PC-3 (cell line): ENCODE measurements around the gene MYBPH. TPM values are rescaled to one million over a fixed set of nuclear protein-coding genes. Genes with fewer than 3 reads are reported as not detected.

Experiments
- ATAC-seq: fragments of 200-7000 bp; cut with Tn5 transposase; 2 replicates; pipeline ENCODE4 v1.9.1; 2020; ENCODE audit warnings: mild to moderate bottlenecking, moderate library complexity
- BruUV-seq: library from RNA; stranded (reverse); fragments of 400-500 nt; replicated peaks from 2 replicates; lab custom pipeline; 2021; lab: Mats Ljungman, UMichigan
- CTCF ChIA-PET: fragments of 300-600 bp; sonication (Branson Sonifier 250); formaldehyde crosslinking; loops from one replicate; lab custom pipeline; 2022; ENCODE audit warnings: antibody characterized with exemption; lab: Charles Lee
- POLR2A ChIA-PET: fragments of 300-600 bp; sonication (Branson Sonifier 250); formaldehyde crosslinking; loops from one replicate; lab custom pipeline; 2022; ENCODE audit warnings: antibody characterized with exemption; ENCODE audit not compliant: unreplicated experiment; lab: Charles Lee
- DNase-seq: peaks from one replicate; pipeline ENCODE4 v3.0.0-alpha.2; 2015
- H2AFZ ChIP-seq: fragments of 300-600 bp; sonication (generic); 2 replicates; pipeline ENCODE4 v1.6.0; 2016; ENCODE audit warnings: antibody characterized with exemption, low read length
- H3F3A ChIP-seq: fragments of 300-600 bp; sonication (generic); one replicate; pipeline ENCODE4 v1.6.0; 2017; ENCODE audit warnings: antibody characterized with exemption, low read length, control low read depth, mild to moderate bottlenecking; ENCODE audit not compliant: unreplicated experiment
- H3K27ac ChIP-seq: fragments of 300-600 bp; sonication (generic); 2 replicates; pipeline ENCODE4 v1.5.1; 2016; ENCODE audit warnings: mild to moderate bottlenecking, low read length
- H3K27me3 ChIP-seq: fragments of 300-600 bp; sonication (generic); 2 replicates; pipeline ENCODE4 v1.6.1; 2016; ENCODE audit warnings: low read length, mixed read lengths
- H3K36me3 ChIP-seq: fragments of 300-600 bp; sonication (generic); 2 replicates; pipeline ENCODE4 v1.6.1; 2016; ENCODE audit warnings: low read depth, mixed run types, low read length, mixed read lengths
- H3K4me1 ChIP-seq: fragments of 300-600 bp; sonication (generic); 2 replicates; pipeline ENCODE4 v1.5.1; 2016; ENCODE audit warnings: low read length; ENCODE audit not compliant: insufficient read depth
- H3K4me2 ChIP-seq: fragments of 300-600 bp; sonication (generic); 2 replicates; pipeline ENCODE4 v1.6.0; 2016; ENCODE audit warnings: low read length
- H3K4me3 ChIP-seq: fragments of 300-600 bp; sonication (generic); 2 replicates; pipeline ENCODE4 v1.5.1; 2016; ENCODE audit warnings: mild to moderate bottlenecking, low read length, mixed read lengths
- H3K79me2 ChIP-seq: fragments of 300-600 bp; sonication (generic); 2 replicates; pipeline ENCODE4 v1.6.1; 2017; ENCODE audit warnings: low read length, mixed read lengths
- H3K9ac ChIP-seq: fragments of 300-600 bp; sonication (generic); 2 replicates; pipeline ENCODE4 v1.6.0; 2016; ENCODE audit warnings: mild to moderate bottlenecking, low read length
- H3K9me2 ChIP-seq: fragments of 300-600 bp; sonication (generic); replicated peaks from 2 replicates; pipeline ENCODE4 v1.6.1; 2016; ENCODE audit warnings: mixed run types, low read length, mixed read lengths
- H3K9me3 ChIP-seq: fragments of 300-600 bp; sonication (generic); 2 replicates; pipeline ENCODE4 v1.6.1; 2016; ENCODE audit warnings: low read length, mixed read lengths
- H4K20me1 ChIP-seq: fragments of 300-600 bp; sonication (generic); 2 replicates; pipeline ENCODE4 v1.6.1; 2016; ENCODE audit warnings: low read length, mixed read lengths
- CTCF ChIP-seq: fragments of 300-600 bp; sonication (generic); conservative IDR thresholded peaks from 2 replicates; pipeline ENCODE4 v1.5.1; 2017; ENCODE audit warnings: antibody characterized with exemption, low read depth, mild to moderate bottlenecking, low read length
- EZH2 ChIP-seq: fragments of 300-600 bp; sonication (generic); IDR thresholded peaks from one replicate; pipeline ENCODE4 v1.6.1; 2017; ENCODE audit warnings: antibody characterized with exemption, mild to moderate bottlenecking, low read length; ENCODE audit not compliant: unreplicated experiment
- EZH2phosphoT487 ChIP-seq: fragments of 300-600 bp; sonication (generic); IDR thresholded peaks from 2 replicates; pipeline ENCODE4 v1.6.1; 2018; ENCODE audit warnings: mild to moderate bottlenecking, antibody characterized with exemption, low read length, borderline replicate concordance
- intact Hi-C: fragments of 100-400 bp; cut with micrococcal nuclease; formaldehyde crosslinking; loops from 2 replicates; pipeline ENCODE4 v1.9.0; 2023
- total RNA-seq: library from RNA; depleted of rRNA; stranded (reverse); fragments of >200 nt; gene quantifications from 2 replicates; pipeline ENCODE4 v1.2.3, GENCODE V29; 2014

The MYBPH gene
- total RNA-seq, 1 experiment from 2014 or later: not detected

- Histone ChIP-seq H3K4me3 (no peak overlapping the region), H3K27ac (no peak overlapping the region), H3F3A (no peaks in the 10 kb centered on the region), H3K9me2 (no peaks in the 10 kb centered on the region), H3K36me3 (no peaks in the 10 kb centered on the region), H2AFZ (no peak overlapping the region), H3K27me3 (peaks cover 36% of the 10 kb centered on the region), H4K20me1 (no peaks in the 10 kb centered on the region), H3K79me2 (no peaks in the 10 kb centered on the region), H3K9me3 (no peaks in the 10 kb centered on the region), H3K9ac (no peak overlapping the region), H3K4me1 (no peaks in the 10 kb centered on the region), H3K4me2 (no peak overlapping the region)
- BruUV-seq: no TSS peak
- no peak for ATAC-seq
- POLR2A ChIA-PET: no interaction called here
- no peak for TF ChIP-seq EZH2phosphoT487
- no peak for TF ChIP-seq EZH2
- TF ChIP-seq CTCF: no peak
- intact Hi-C loops: no loop called here
- CTCF ChIA-PET: no interaction called here
- no peak for DNase-seq
Measured at GRCh38 chr1:203165800-203166161, 9.8 kb downstream of the MYBPH start.

GRCh38 chr1:203165101-203165799, 10.4 kb downstream of the MYBPH start:
- no peaks in the 10 kb centered on the region for H3K4me1 ChIP-seq
- no peak for ATAC-seq
- DNase-seq: no peak
- no peak overlapping the region for H3K27ac ChIP-seq
- H3K27me3 ChIP-seq: peaks cover 36% of the 10 kb centered on the region
- no peak overlapping the region for H3K9ac ChIP-seq
- H3K79me2 ChIP-seq: no peaks in the 10 kb centered on the region
- H3K36me3 ChIP-seq: no peaks in the 10 kb centered on the region
- H3K9me3 ChIP-seq: no peaks in the 10 kb centered on the region
- no peak overlapping the region for H2AFZ ChIP-seq
- H3F3A ChIP-seq: no peaks in the 10 kb centered on the region
- ChIA-PET POLR2A (no interaction called here), CTCF (no interaction called here)
- H3K9me2 ChIP-seq: no peaks in the 10 kb centered on the region
- H3K4me3 ChIP-seq: no peak overlapping the region
- TF ChIP-seq CTCF (no peak), EZH2phosphoT487 (no peak), EZH2 (no peak)
- H4K20me1 ChIP-seq: no peaks in the 10 kb centered on the region
- BruUV-seq: no TSS peak
- H3K4me2 ChIP-seq: no peak overlapping the region
- intact Hi-C loops: no loop called here

- H3K4me2 ChIP-seq: no peak overlapping the region
- CTCF ChIA-PET: no interaction called here
- H2AFZ ChIP-seq: no peak overlapping the region
- no peak overlapping the region for H3K27ac ChIP-seq
- intact Hi-C loops: no loop called here
- POLR2A ChIA-PET: no interaction called here
- H3K27me3 ChIP-seq: peaks cover 42% of the 10 kb centered on the region
- H3K4me3 ChIP-seq: no peak overlapping the region
- no TSS peak for BruUV-seq
- ATAC-seq (no peak), DNase-seq (no peak)
- no peaks in the 10 kb centered on the region for H3K9me3 ChIP-seq
- no peaks in the 10 kb centered on the region for H3K36me3 ChIP-seq
- H3K4me1 ChIP-seq: no peaks in the 10 kb centered on the region
- no peaks in the 10 kb centered on the region for H3K79me2 ChIP-seq
- H3F3A ChIP-seq: no peaks in the 10 kb centered on the region
- H4K20me1 ChIP-seq: no peaks in the 10 kb centered on the region
- no peak for TF ChIP-seq CTCF
- TF ChIP-seq EZH2: no peak
- no peak for TF ChIP-seq EZH2phosphoT487
- no peak overlapping the region for H3K9ac ChIP-seq
- no peaks in the 10 kb centered on the region for H3K9me2 ChIP-seq
Measured at GRCh38 chr1:203163891-203164635, 11.6 kb downstream of the MYBPH start.
